GM23338 (cell line): ENCODE results near the gene PGPEP1.

Experiments used
- CREB1 ChIP-seq: fragments of 250-450 bp; sonication (Bioruptor Pico); IDR thresholded peaks from 2 replicates; pipeline ENCODE4 v1.5.0; 2020; ENCODE audit warnings: low read depth, mild to moderate bottlenecking, moderate library complexity
- EZH2 ChIP-seq: fragments of 200-600 bp; sonication (generic); IDR thresholded peaks from one replicate; pipeline ENCODE4 v1.8.0; 2017; ENCODE audit warnings: antibody characterized with exemption, mild to moderate bottlenecking, low read depth; ENCODE audit not compliant: unreplicated experiment
- EZH2phosphoT487 ChIP-seq: fragments of 200-600 bp; sonication (generic); IDR thresholded peaks from one replicate; pipeline ENCODE4 v1.8.1; 2018; ENCODE audit warnings: antibody characterized with exemption; ENCODE audit not compliant: unreplicated experiment
- STAT1 ChIP-seq: IDR thresholded peaks from one replicate; pipeline ENCODE4 v1.6.1; 2016; ENCODE audit warnings: antibody characterized with exemption; ENCODE audit not compliant: unreplicated experiment
- TF ChIP-seq, protein P1 (sequence below), 2 experiments: fragments of 200-600 bp in 1 of 2; sonication (generic) in 1 of 2; conservative IDR thresholded peaks; 2 replicates each; pipeline versions ENCODE4 v1.5.1 to v1.6.1; 2016 to 2017; ENCODE audit warnings: antibody characterized with exemption in 2 of 2, low read depth in 2 of 2, mild to moderate bottlenecking in 2 of 2, moderate library complexity in 1 of 2
- TF ChIP-seq, protein P2 (sequence below): IDR thresholded peaks from one replicate; pipeline ENCODE4 v1.6.1; 2018; ENCODE audit warnings: antibody characterized with exemption; ENCODE audit not compliant: unreplicated experiment

DNA sequence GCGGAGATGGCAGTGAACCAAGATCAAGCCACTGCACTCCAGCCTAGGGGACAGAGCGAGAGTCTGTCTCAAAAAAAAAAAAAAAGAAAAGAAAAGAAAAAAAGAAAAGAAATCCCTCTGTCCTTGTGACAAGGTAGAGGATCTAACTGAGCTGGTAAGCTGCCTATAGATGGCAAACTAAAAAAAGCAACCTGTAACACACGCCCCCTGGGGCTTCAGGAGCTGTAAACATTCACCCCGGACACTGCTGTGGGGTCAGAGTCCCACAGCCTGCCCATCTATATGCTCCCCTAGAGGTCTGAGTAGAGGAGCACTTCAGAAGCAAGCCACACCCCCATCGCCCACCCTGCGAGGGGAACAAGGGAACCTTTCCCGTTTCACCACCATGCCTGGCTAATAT is 4.3 kb upstream of the PGPEP1 start:
- TF ChIP-seq CREB1 (CRISPR knock-in tag) (no peak), STAT1 (no peak), EZH2 (no peak), EZH2phosphoT487 (no peak)
- TF ChIP-seq, protein P1, sequence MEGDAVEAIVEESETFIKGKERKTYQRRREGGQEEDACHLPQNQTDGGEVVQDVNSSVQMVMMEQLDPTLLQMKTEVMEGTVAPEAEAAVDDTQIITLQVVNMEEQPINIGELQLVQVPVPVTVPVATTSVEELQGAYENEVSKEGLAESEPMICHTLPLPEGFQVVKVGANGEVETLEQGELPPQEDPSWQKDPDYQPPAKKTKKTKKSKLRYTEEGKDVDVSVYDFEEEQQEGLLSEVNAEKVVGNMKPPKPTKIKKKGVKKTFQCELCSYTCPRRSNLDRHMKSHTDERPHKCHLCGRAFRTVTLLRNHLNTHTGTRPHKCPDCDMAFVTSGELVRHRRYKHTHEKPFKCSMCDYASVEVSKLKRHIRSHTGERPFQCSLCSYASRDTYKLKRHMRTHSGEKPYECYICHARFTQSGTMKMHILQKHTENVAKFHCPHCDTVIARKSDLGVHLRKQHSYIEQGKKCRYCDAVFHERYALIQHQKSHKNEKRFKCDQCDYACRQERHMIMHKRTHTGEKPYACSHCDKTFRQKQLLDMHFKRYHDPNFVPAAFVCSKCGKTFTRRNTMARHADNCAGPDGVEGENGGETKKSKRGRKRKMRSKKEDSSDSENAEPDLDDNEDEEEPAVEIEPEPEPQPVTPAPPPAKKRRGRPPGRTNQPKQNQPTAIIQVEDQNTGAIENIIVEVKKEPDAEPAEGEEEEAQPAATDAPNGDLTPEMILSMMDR (conservative IDR thresholded peaks at IDR 0.05; ENCODE audit: low read depth in 2 of 2): no peak
- TF ChIP-seq, protein P2, sequence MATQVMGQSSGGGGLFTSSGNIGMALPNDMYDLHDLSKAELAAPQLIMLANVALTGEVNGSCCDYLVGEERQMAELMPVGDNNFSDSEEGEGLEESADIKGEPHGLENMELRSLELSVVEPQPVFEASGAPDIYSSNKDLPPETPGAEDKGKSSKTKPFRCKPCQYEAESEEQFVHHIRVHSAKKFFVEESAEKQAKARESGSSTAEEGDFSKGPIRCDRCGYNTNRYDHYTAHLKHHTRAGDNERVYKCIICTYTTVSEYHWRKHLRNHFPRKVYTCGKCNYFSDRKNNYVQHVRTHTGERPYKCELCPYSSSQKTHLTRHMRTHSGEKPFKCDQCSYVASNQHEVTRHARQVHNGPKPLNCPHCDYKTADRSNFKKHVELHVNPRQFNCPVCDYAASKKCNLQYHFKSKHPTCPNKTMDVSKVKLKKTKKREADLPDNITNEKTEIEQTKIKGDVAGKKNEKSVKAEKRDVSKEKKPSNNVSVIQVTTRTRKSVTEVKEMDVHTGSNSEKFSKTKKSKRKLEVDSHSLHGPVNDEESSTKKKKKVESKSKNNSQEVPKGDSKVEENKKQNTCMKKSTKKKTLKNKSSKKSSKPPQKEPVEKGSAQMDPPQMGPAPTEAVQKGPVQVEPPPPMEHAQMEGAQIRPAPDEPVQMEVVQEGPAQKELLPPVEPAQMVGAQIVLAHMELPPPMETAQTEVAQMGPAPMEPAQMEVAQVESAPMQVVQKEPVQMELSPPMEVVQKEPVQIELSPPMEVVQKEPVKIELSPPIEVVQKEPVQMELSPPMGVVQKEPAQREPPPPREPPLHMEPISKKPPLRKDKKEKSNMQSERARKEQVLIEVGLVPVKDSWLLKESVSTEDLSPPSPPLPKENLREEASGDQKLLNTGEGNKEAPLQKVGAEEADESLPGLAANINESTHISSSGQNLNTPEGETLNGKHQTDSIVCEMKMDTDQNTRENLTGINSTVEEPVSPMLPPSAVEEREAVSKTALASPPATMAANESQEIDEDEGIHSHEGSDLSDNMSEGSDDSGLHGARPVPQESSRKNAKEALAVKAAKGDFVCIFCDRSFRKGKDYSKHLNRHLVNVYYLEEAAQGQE: no peak
